K562 (cell line): ENCODE measurements around the gene ADAT1. TPM values are rescaled to one million over a fixed set of nuclear protein-coding genes. Genes with fewer than 3 reads are reported as not detected.

Source experiments
- CLOCK ChIP-seq: fragments of 250-450 bp; sonication (Bioruptor Pico); IDR thresholded peaks from 2 replicates; pipeline ENCODE4 v1.4.0; 2020; ENCODE audit warnings: mild to moderate bottlenecking, moderate library complexity, borderline replicate concordance
- FOXP4 ChIP-seq: sonication (generic); formaldehyde crosslinking; IDR thresholded peaks from 2 replicates; pipeline ENCODE4 v1.8.0; 2022; ENCODE audit warnings: mild to moderate bottlenecking, missing genetic modification reagents, borderline replicate concordance
- MGA ChIP-seq: fragments of 450-650 bp; IDR thresholded peaks from 2 replicates; pipeline ENCODE4 v1.6.1; 2016; ENCODE audit warnings: mild to moderate bottlenecking, moderate library complexity
- MIER1 ChIP-seq: fragments of 450-650 bp; IDR thresholded peaks from 2 replicates; pipeline ENCODE4 v1.6.1; 2016; ENCODE audit warnings: antibody characterized with exemption, mild to moderate bottlenecking, low read depth
- NEUROD1 ChIP-seq: fragments of 150-350 bp; IDR thresholded peaks from 2 replicates; pipeline ENCODE4 v1.6.1; 2014; ENCODE audit warnings: borderline replicate concordance, low read length, low read depth; ENCODE audit not compliant: partially characterized antibody
- NONO ChIP-seq, 2 experiments: fragments of 200-400 bp in 1 of 2; fragments of 450-650 bp in 1 of 2; formaldehyde crosslinking in 1 of 2; IDR thresholded peaks; 2 replicates each; pipeline ENCODE4 v1.6.1; 2017; ENCODE audit warnings: low read depth in 2 of 2, mild to moderate bottlenecking in 2 of 2, moderate library complexity in 2 of 2, low read length in 1 of 2
- POLR2B ChIP-seq: fragments of 450-650 bp; IDR thresholded peaks from 2 replicates; pipeline ENCODE4 v1.6.1; 2018; ENCODE audit warnings: low read depth; ENCODE audit not compliant: partially characterized antibody
- SRSF1 ChIP-seq: fragments of 200-400 bp; formaldehyde crosslinking; IDR thresholded peaks from 2 replicates; pipeline ENCODE4 v1.6.1; 2017; ENCODE audit warnings: mild to moderate bottlenecking, low read depth, low read length, moderate library complexity
- TRIM24 ChIP-seq, 2 experiments: fragments of 450-650 bp; IDR thresholded peaks; 2 replicates each; pipeline ENCODE4 v1.6.1; 2016
- ZNF274 ChIP-seq: IDR thresholded peaks from 2 replicates; pipeline ENCODE4 v1.6.1; 2011; ENCODE audit warnings: low read depth, mild to moderate bottlenecking, low read length, moderate library complexity, borderline replicate concordance
- ZNF354B ChIP-seq: fragments of 250-450 bp; sonication (Bioruptor Pico); IDR thresholded peaks from 2 replicates; pipeline ENCODE4 v1.4.0; 2020
- polyA plus RNA-seq, 8 experiments: library from polyadenylated mRNA; depleted of rRNA in 4 of 8; stranded (reverse) in 5 of 8; unstranded in 3 of 8; fragments of >200 nt; fragmentation: Nextera tagmentation in 2 of 8; fragmentation: Illumina TruSeq in 1 of 8; extraction: Ambion mirVana in 2 of 8; extraction: Trizol in 1 of 8; gene quantifications; 2 replicates each; pipeline versions ENCODE4 v1.2.1 to v1.2.3, GENCODE V29; 2011 to 2014; ENCODE audit warnings: inconsistent platforms in 1 of 8, missing spikeins in 1 of 8
- total RNA-seq, 7 experiments: library from RNA; depleted of rRNA in 6 of 7; stranded (reverse); fragments of >200 nt in 6 of 7; fragmentation: Illumina TruSeq in 2 of 7; extraction: Trizol in 2 of 7; gene quantifications; 2 replicates each; pipeline versions ENCODE4 v1.2.1 to v1.2.3, GENCODE V29; 2011 to 2021; ENCODE audit warnings: low replicate concordance in 1 of 7

The ADAT1 gene
- total and polyA plus RNA-seq, 9 of the 15 experiments (the other 6 are each of a cell fraction or from before 2014, with no cell fraction given) = 16.0 to 36.7 (median 28.2) TPM

GRCh38 chr16:75555707-75556430 is 67.2 kb downstream of the ADAT1 start, which contains the start of gene TMEM231 (continued):
- TF ChIP-seq CLOCK (no peak), NONO (IDR thresholded peaks at IDR 0.05; ENCODE audit: low read depth in 2 of 2, low read length in 1 of 2) (no peak), ZNF354B (CRISPR knock-in tag) (no peak), TRIM24 (IDR thresholded peaks at IDR 0.05) (no peak), MIER1 (no peak), MGA (peak; percentile 95), ZNF274 (no peak), SRSF1 (peak; percentile 84; the same call in 1 of the 2 replicates), NEUROD1 (peak; percentile 83), POLR2B (peak; percentile 43), FOXP4 (no peak)
